ENCODE data around the gene NUDT1. TPM values are rescaled to one million over a fixed set of nuclear protein-coding genes. Genes with fewer than 3 reads are reported as not detected.

The NUDT1 gene
- total RNA-seq, 1 donor from 2014 or later, result 60.2 TPM

GRCh38 chr7:2239242-2239641 is 2.8 kb upstream of the NUDT1 start:
- Mint-ChIP-seq H3K27me3 (ENCODE audit: low read depth) (no peaks in the 10 kb centered on the region), H3K4me1 (peaks cover 16% of the 10 kb centered on the region), H3K27ac (ENCODE audit: unreplicated experiment) (no peak overlapping the region), H3K9me3 (no peaks in the 10 kb centered on the region), H3K4me3 (peak overlapping the region; percentile 69), H3K36me3 (ENCODE audit: low read depth) (peaks cover 6% of the 10 kb centered on the region)
- TF ChIP-seq CTCF (conservative IDR thresholded peaks at IDR 0.05), result no peak
- DNase-seq (ENCODE audit: low read depth, low spot score), result no peak

- H3K4me3 Mint-ChIP-seq, result peak overlapping the region; percentile 94
- H3K36me3 Mint-ChIP-seq (ENCODE audit: low read depth), result no peaks in the 10 kb centered on the region
- TF ChIP-seq CTCF (conservative IDR thresholded peaks at IDR 0.05), result peak; percentile 28
- no peak for DNase-seq (ENCODE audit: low read depth, low spot score)
- H3K27me3 Mint-ChIP-seq (ENCODE audit: low read depth), result no peaks in the 10 kb centered on the region
- peak overlapping the region; percentile 97 for H3K27ac Mint-ChIP-seq (ENCODE audit: unreplicated experiment)
- H3K9me3 Mint-ChIP-seq, result no peaks in the 10 kb centered on the region
- H3K4me1 Mint-ChIP-seq, result peaks cover 16% of the 10 kb centered on the region
Observed at GRCh38 chr7:2242541-2243429, 759 bp downstream of the NUDT1 start.

GRCh38 chr7:2243458-2243857 is 1.4 kb downstream of the NUDT1 start:
- Mint-ChIP-seq H3K27me3 (ENCODE audit: low read depth) (no peaks in the 10 kb centered on the region), H3K4me3 (peak overlapping the region; percentile 94), H3K4me1 (peaks cover 16% of the 10 kb centered on the region), H3K27ac (ENCODE audit: unreplicated experiment) (no peak overlapping the region), H3K36me3 (ENCODE audit: low read depth) (no peaks in the 10 kb centered on the region), H3K9me3 (no peaks in the 10 kb centered on the region)
- TF ChIP-seq CTCF (conservative IDR thresholded peaks at IDR 0.05), result no peak
- no peak for DNase-seq (ENCODE audit: low read depth, low spot score)

- TF ChIP-seq CTCF (conservative IDR thresholded peaks at IDR 0.05), result no peak
- peaks cover 16% of the 10 kb centered on the region for H3K4me1 Mint-ChIP-seq
- no peaks in the 10 kb centered on the region for H3K27me3 Mint-ChIP-seq (ENCODE audit: low read depth)
- no peak for DNase-seq (ENCODE audit: low read depth, low spot score)
- no peaks in the 10 kb centered on the region for H3K9me3 Mint-ChIP-seq
- H3K27ac Mint-ChIP-seq (ENCODE audit: unreplicated experiment), result peak overlapping the region; percentile 62
- no peaks in the 10 kb centered on the region for H3K36me3 Mint-ChIP-seq (ENCODE audit: low read depth)
- peak overlapping the region; percentile 69 for H3K4me3 Mint-ChIP-seq
Observed at GRCh38 chr7:2244404-2244995, 2.5 kb downstream of the NUDT1 start.

GRCh38 chr7:2245883-2246675 is 4.1 kb downstream of the NUDT1 start:
- no peaks in the 10 kb centered on the region for H3K9me3 Mint-ChIP-seq

More at GRCh38 chr7:2245883-2246675, 4.1 kb downstream of the NUDT1 start:
- no peaks in the 10 kb centered on the region for H3K36me3 Mint-ChIP-seq (ENCODE audit: low read depth)
- H3K27ac Mint-ChIP-seq (ENCODE audit: unreplicated experiment), result no peak overlapping the region
- peaks cover 16% of the 10 kb centered on the region for H3K4me1 Mint-ChIP-seq
- DNase-seq (ENCODE audit: low read depth, low spot score), result no peak
- no peak for TF ChIP-seq CTCF (conservative IDR thresholded peaks at IDR 0.05)
- H3K4me3 Mint-ChIP-seq, result peak overlapping the region; percentile 58
- no peaks in the 10 kb centered on the region for H3K27me3 Mint-ChIP-seq (ENCODE audit: low read depth)
